ENCODE measurements around the gene LEPR.

The LEPR gene

GRCh38 chr1:65395887-65396612 is 24.4 kb upstream of the LEPR start:
- Mint-ChIP-seq H3K27ac (no peak overlapping the region), H3K4me1 (ENCODE audit: low read depth) (peaks cover 7% of the 10 kb centered on the region), H3K4me3 (no peak overlapping the region), H3K9me3 (no peaks in the 10 kb centered on the region), H3K27me3 (no peaks in the 10 kb centered on the region), H3K36me3 (ENCODE audit: low read depth) (no peaks in the 10 kb centered on the region)
- intact Hi-C loops (cut with micrococcal nuclease) = no loop called here

- no peaks in the 10 kb centered on the region for H3K27me3 Mint-ChIP-seq
- intact Hi-C loops (cut with micrococcal nuclease) = no loop called here
- H3K4me3 Mint-ChIP-seq = no peak overlapping the region
- peaks cover 7% of the 10 kb centered on the region for H3K4me1 Mint-ChIP-seq (ENCODE audit: low read depth)
- no peaks in the 10 kb centered on the region for H3K9me3 Mint-ChIP-seq
- no peaks in the 10 kb centered on the region for H3K36me3 Mint-ChIP-seq (ENCODE audit: low read depth)
- H3K27ac Mint-ChIP-seq = no peak overlapping the region
These were observed 22.4 kb upstream of the LEPR start for GRCh38 chr1:65398083-65398482.

- H3K4me1 Mint-ChIP-seq (ENCODE audit: low read depth) = peaks cover 7% of the 10 kb centered on the region
- no peaks in the 10 kb centered on the region for H3K36me3 Mint-ChIP-seq (ENCODE audit: low read depth)
- intact Hi-C loops (cut with micrococcal nuclease) = no loop called here
- H3K27ac Mint-ChIP-seq = no peak overlapping the region
- no peaks in the 10 kb centered on the region for H3K27me3 Mint-ChIP-seq
- H3K4me3 Mint-ChIP-seq = no peak overlapping the region
- no peaks in the 10 kb centered on the region for H3K9me3 Mint-ChIP-seq
These were observed 21.5 kb upstream of the LEPR start for GRCh38 chr1:65399003-65399402.

- intact Hi-C loops (cut with micrococcal nuclease) = no loop called here
These were observed 18.9 kb upstream of the LEPR start for GRCh38 chr1:65401612-65402011.

DNA sequence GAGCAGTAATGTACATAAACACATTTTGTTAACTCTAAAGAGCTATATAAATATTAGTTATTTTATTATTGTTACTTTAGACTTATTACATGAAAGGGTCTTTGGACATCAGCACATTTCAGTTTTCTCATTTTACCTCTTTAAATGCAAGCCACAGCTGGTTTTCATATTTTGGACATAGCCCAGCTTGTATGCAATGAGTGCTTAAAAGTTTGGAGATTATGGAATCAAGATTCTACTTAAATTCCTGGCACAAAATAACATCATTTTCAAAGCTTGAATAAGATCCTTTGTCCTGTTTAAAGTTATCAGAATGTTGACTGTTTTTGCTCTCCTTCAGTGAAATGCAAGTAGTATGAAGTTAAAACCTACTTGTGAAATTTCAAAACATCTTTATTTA is 15.5 kb upstream of the LEPR start:
- Mint-ChIP-seq H3K9me3 (no peaks in the 10 kb centered on the region), H3K27me3 (no peaks in the 10 kb centered on the region), H3K36me3 (ENCODE audit: low read depth) (no peaks in the 10 kb centered on the region), H3K4me1 (ENCODE audit: low read depth) (no peaks in the 10 kb centered on the region), H3K4me3 (no peak overlapping the region), H3K27ac (no peak overlapping the region)
- intact Hi-C loops (cut with micrococcal nuclease) = no loop called here

More at GRCh38 chr1:65401612-65402011, 18.9 kb upstream of the LEPR start:
- Mint-ChIP-seq H3K36me3 (ENCODE audit: low read depth) (no peaks in the 10 kb centered on the region), H3K4me3 (no peak overlapping the region), H3K4me1 (ENCODE audit: low read depth) (peaks cover under 1% of the 10 kb centered on the region), H3K9me3 (no peaks in the 10 kb centered on the region), H3K27me3 (no peaks in the 10 kb centered on the region), H3K27ac (no peak overlapping the region)

DNA sequence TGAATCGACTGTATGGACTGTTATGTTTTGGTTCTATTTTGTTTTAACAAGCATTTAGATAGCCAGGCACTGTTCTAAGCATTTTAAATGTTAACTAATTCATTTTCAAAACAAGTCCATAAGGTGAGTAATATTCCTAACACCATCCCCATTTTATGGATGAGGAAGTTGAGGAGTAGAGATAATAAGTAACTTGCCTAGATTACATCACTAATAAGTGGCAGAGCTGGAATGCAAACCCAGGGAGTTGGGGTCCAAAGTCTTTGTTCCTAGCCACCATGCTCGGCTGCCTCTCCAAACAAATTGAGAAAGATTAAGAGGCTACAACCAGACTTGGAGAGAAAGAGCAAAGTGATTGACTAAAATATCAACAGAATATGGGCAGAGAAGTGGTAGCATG is 12.6 kb upstream of the LEPR start:
- H3K36me3 Mint-ChIP-seq (ENCODE audit: low read depth) = no peaks in the 10 kb centered on the region
- no peaks in the 10 kb centered on the region for H3K4me1 Mint-ChIP-seq (ENCODE audit: low read depth)
- H3K4me3 Mint-ChIP-seq = no peak overlapping the region
- H3K27me3 Mint-ChIP-seq = no peaks in the 10 kb centered on the region
- H3K27ac Mint-ChIP-seq = no peak overlapping the region
- intact Hi-C loops (cut with micrococcal nuclease) = no loop called here
- H3K9me3 Mint-ChIP-seq = no peaks in the 10 kb centered on the region

DNA sequence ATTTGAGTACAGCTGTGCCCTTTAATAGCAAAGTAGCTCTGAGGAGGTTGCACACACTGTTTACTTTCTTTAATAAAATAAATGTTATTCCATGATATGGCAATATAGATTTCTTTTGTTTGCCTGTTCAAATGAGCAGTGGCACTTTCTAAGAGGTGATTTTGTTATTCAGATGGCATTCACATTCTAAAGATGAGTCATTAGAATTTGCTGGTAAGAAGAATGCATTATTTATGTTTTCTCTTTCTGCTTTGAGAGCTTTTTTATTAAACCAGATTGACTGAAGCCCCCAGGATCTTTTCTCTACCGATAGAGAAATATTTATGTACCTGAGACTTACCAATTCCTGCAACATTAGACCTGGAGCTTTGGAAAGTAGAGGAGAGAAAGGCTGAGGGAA is 11.2 kb upstream of the LEPR start:
- no peaks in the 10 kb centered on the region for H3K36me3 Mint-ChIP-seq (ENCODE audit: low read depth)
- no peaks in the 10 kb centered on the region for H3K27me3 Mint-ChIP-seq
- H3K9me3 Mint-ChIP-seq = no peaks in the 10 kb centered on the region
- no peak overlapping the region for H3K27ac Mint-ChIP-seq
- H3K4me1 Mint-ChIP-seq (ENCODE audit: low read depth) = no peaks in the 10 kb centered on the region
- intact Hi-C loops (cut with micrococcal nuclease) = no loop called here
- no peak overlapping the region for H3K4me3 Mint-ChIP-seq

- Mint-ChIP-seq H3K9me3 (no peaks in the 10 kb centered on the region), H3K27me3 (no peaks in the 10 kb centered on the region), H3K4me1 (ENCODE audit: low read depth) (no peaks in the 10 kb centered on the region), H3K36me3 (ENCODE audit: low read depth) (no peaks in the 10 kb centered on the region), H3K27ac (no peak overlapping the region), H3K4me3 (no peak overlapping the region)
- intact Hi-C loops (cut with micrococcal nuclease) = no loop called here
These were observed 10.6 kb upstream of the LEPR start for GRCh38 chr1:65409816-65410326.

- Mint-ChIP-seq H3K9me3 (no peaks in the 10 kb centered on the region), H3K36me3 (ENCODE audit: low read depth) (no peaks in the 10 kb centered on the region), H3K27me3 (no peaks in the 10 kb centered on the region), H3K4me1 (ENCODE audit: low read depth) (no peaks in the 10 kb centered on the region), H3K4me3 (no peak overlapping the region), H3K27ac (no peak overlapping the region)
- intact Hi-C loops (cut with micrococcal nuclease) = no loop called here
These were observed 8.0 kb upstream of the LEPR start for GRCh38 chr1:65412256-65412983.

- H3K9me3 Mint-ChIP-seq = no peaks in the 10 kb centered on the region
- no peaks in the 10 kb centered on the region for H3K36me3 Mint-ChIP-seq (ENCODE audit: low read depth)
- intact Hi-C loops (cut with micrococcal nuclease) = no loop called here
- no peak overlapping the region for H3K4me3 Mint-ChIP-seq
- no peaks in the 10 kb centered on the region for H3K4me1 Mint-ChIP-seq (ENCODE audit: low read depth)
- H3K27ac Mint-ChIP-seq = no peak overlapping the region
- H3K27me3 Mint-ChIP-seq = no peaks in the 10 kb centered on the region
These were observed 7.5 kb upstream of the LEPR start for GRCh38 chr1:65412984-65413375.

- no peaks in the 10 kb centered on the region for H3K9me3 Mint-ChIP-seq
- no peaks in the 10 kb centered on the region for H3K36me3 Mint-ChIP-seq (ENCODE audit: low read depth)
- H3K27me3 Mint-ChIP-seq = no peaks in the 10 kb centered on the region
- H3K4me3 Mint-ChIP-seq = no peak overlapping the region
- H3K27ac Mint-ChIP-seq = no peak overlapping the region
- H3K4me1 Mint-ChIP-seq (ENCODE audit: low read depth) = peaks cover 3% of the 10 kb centered on the region
- intact Hi-C loops (cut with micrococcal nuclease) = no loop called here
These were observed 5.9 kb upstream of the LEPR start for GRCh38 chr1:65414538-65414937.

DNA sequence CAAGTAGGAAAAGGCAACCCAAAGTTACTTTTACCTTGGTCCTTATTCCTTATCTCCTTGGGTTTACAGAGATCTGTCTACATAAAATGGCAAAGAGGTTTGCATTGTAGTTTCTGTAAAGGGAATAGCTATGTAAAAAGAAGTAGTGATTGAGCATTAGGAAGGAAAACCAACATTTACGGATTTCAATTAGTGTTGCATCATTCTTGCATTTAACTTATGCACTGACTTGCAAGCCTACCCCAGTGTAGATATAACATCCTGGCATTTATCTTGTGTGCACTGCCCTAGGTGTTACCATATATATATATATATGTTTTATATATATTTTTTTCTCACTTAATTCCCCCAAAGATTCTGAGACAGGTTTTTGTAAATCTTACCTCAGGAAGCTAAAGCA is 3.7 kb upstream of the LEPR start:
- no peaks in the 10 kb centered on the region for H3K36me3 Mint-ChIP-seq (ENCODE audit: low read depth)
- no peak overlapping the region for H3K27ac Mint-ChIP-seq
- H3K4me1 Mint-ChIP-seq (ENCODE audit: low read depth) = peaks cover 8% of the 10 kb centered on the region
- intact Hi-C loops (cut with micrococcal nuclease) = no loop called here
- no peak overlapping the region for H3K4me3 Mint-ChIP-seq
- no peaks in the 10 kb centered on the region for H3K27me3 Mint-ChIP-seq
- no peaks in the 10 kb centered on the region for H3K9me3 Mint-ChIP-seq

- intact Hi-C loops (cut with micrococcal nuclease) = no loop called here
- Mint-ChIP-seq H3K9me3 (no peaks in the 10 kb centered on the region), H3K36me3 (ENCODE audit: low read depth) (no peaks in the 10 kb centered on the region), H3K4me1 (ENCODE audit: low read depth) (peaks cover 8% of the 10 kb centered on the region), H3K27me3 (no peaks in the 10 kb centered on the region), H3K27ac (no peak overlapping the region), H3K4me3 (no peak overlapping the region)
These were observed 2.7 kb upstream of the LEPR start for GRCh38 chr1:65417729-65418128.

DNA sequence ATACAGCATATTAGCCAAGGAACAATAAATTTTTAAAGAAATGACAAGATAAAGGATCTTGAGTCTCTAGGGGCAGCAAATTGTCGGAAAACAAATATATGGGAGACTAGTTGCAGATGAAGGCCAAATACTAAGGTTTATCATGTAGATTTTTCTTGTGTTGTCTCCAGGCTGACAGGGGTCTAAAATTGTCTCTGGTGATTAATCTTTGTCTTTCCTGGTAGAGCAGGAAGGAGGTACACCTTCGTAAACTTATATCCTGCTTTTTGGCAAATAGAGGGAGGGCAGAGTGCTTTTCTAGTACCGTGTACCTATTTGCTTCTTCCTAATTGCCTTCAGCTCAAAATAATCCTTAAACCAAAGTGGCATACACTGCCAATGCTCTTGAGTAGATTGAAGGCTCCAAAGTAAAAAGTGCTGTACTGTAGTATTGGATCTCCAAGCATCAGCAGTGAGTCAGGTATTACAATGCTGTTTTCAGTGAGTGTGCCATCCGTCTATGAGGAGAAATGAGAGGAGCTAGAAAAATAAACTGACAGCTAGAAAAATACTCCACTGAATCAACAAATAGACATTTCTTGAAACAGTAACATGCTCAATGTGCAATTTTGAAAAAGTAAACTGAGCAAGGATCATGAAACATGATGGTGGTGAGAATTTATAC is 1.8 kb upstream of the LEPR start:
- no peaks in the 10 kb centered on the region for H3K9me3 Mint-ChIP-seq
- H3K4me1 Mint-ChIP-seq (ENCODE audit: low read depth) = peaks cover 8% of the 10 kb centered on the region
- no peak overlapping the region for H3K27ac Mint-ChIP-seq
- intact Hi-C loops (cut with micrococcal nuclease) = no loop called here
- H3K4me3 Mint-ChIP-seq = no peak overlapping the region
- H3K36me3 Mint-ChIP-seq (ENCODE audit: low read depth) = no peaks in the 10 kb centered on the region
- H3K27me3 Mint-ChIP-seq = no peaks in the 10 kb centered on the region
